ENCODE data around the gene C4orf51. TPM values are rescaled to one million over a fixed set of nuclear protein-coding genes. Genes with fewer than 3 reads are reported as not detected.

Gene C4orf51
- total RNA-seq, 1 donor from 2014 or later: not detected

- H3K27me3 Mint-ChIP-seq (ENCODE audit: low read depth): peaks cover 2% of the 10 kb centered on the region
- TF ChIP-seq CTCF (conservative IDR thresholded peaks at IDR 0.05): no peak
These were observed 15.0 kb downstream of the C4orf51 start for GRCh38 chr4:145694929-145695328.

GRCh38 chr4:145697332-145697731, 17.4 kb downstream of the C4orf51 start:
- Mint-ChIP-seq H3K4me3 (no peak overlapping the region), H3K36me3 (ENCODE audit: low read depth) (peaks cover 6% of the 10 kb centered on the region), H3K4me1 (no peaks in the 10 kb centered on the region), H3K27ac (ENCODE audit: unreplicated experiment) (no peak overlapping the region), H3K9me3 (peaks cover 10% of the 10 kb centered on the region), H3K27me3 (ENCODE audit: low read depth) (peaks cover 2% of the 10 kb centered on the region)
- TF ChIP-seq CTCF (conservative IDR thresholded peaks at IDR 0.05): no peak
- no peak for DNase-seq (ENCODE audit: low read depth, low spot score)

More at GRCh38 chr4:145694929-145695328, 15.0 kb downstream of the C4orf51 start:
- Mint-ChIP-seq H3K9me3 (peaks cover 12% of the 10 kb centered on the region), H3K27ac (ENCODE audit: unreplicated experiment) (no peak overlapping the region), H3K36me3 (ENCODE audit: low read depth) (peaks cover 6% of the 10 kb centered on the region), H3K4me1 (no peaks in the 10 kb centered on the region), H3K4me3 (no peak overlapping the region)
- DNase-seq (ENCODE audit: low read depth, low spot score): no peak

GRCh38 chr4:145698507-145698906, 18.6 kb downstream of the C4orf51 start:
- Mint-ChIP-seq H3K9me3 (peaks cover 10% of the 10 kb centered on the region), H3K27ac (ENCODE audit: unreplicated experiment) (no peak overlapping the region), H3K36me3 (ENCODE audit: low read depth) (peaks cover 6% of the 10 kb centered on the region), H3K4me1 (no peaks in the 10 kb centered on the region), H3K27me3 (ENCODE audit: low read depth) (peaks cover 2% of the 10 kb centered on the region), H3K4me3 (no peak overlapping the region)
- no peak for DNase-seq (ENCODE audit: low read depth, low spot score)
- TF ChIP-seq CTCF (conservative IDR thresholded peaks at IDR 0.05): no peak

- Mint-ChIP-seq H3K27ac (ENCODE audit: unreplicated experiment) (no peak overlapping the region), H3K9me3 (peaks cover 2% of the 10 kb centered on the region), H3K36me3 (ENCODE audit: low read depth) (no peaks in the 10 kb centered on the region), H3K4me1 (no peaks in the 10 kb centered on the region), H3K27me3 (ENCODE audit: low read depth) (peaks cover 2% of the 10 kb centered on the region), H3K4me3 (no peak overlapping the region)
- no peak for TF ChIP-seq CTCF (conservative IDR thresholded peaks at IDR 0.05)
- no peak for DNase-seq (ENCODE audit: low read depth, low spot score)
These were observed 24.0 kb downstream of the C4orf51 start for GRCh38 chr4:145703850-145704497.

- H3K4me1 Mint-ChIP-seq: no peaks in the 10 kb centered on the region
These were observed 29.4 kb downstream of the C4orf51 start for GRCh38 chr4:145709336-145709735.

More at GRCh38 chr4:145709336-145709735, 29.4 kb downstream of the C4orf51 start:
- Mint-ChIP-seq H3K36me3 (ENCODE audit: low read depth) (no peaks in the 10 kb centered on the region), H3K9me3 (peaks cover 7% of the 10 kb centered on the region), H3K4me3 (no peak overlapping the region), H3K27me3 (ENCODE audit: low read depth) (no peaks in the 10 kb centered on the region), H3K27ac (ENCODE audit: unreplicated experiment) (no peak overlapping the region)
- no peak for TF ChIP-seq CTCF (conservative IDR thresholded peaks at IDR 0.05)
- no peak for DNase-seq (ENCODE audit: low read depth, low spot score)

Measured in neural crest cell (in vitro differentiated cells).